Activated T-helper 9 cell treated with anti-CD3 and anti-CD28 coated beads, Interleukin-2, amount 50 U/mL, for 16 hours (primary cell): Measurements from ENCODE around the gene EMC6.

Experiments
- DNase-seq: peaks from one replicate; pipeline ENCODE4 v3.0.0-alpha.2; 2020; ENCODE audit warnings: low read depth

The EMC6 gene

GRCh38 chr17:3712811-3713463 lies 44.3 kb downstream of the EMC6 start:
- no peak for DNase-seq

- no peak for DNase-seq
Observed at GRCh38 chr17:3715296-3715695, 46.7 kb downstream of the EMC6 start.

GRCh38 chr17:3718201-3718600 lies 49.6 kb downstream of the EMC6 start:
- DNase-seq = no peak

- no peak for DNase-seq
Observed at GRCh38 chr17:3719265-3719664, 50.7 kb downstream of the EMC6 start.
